ENCODE data around the gene ZNF280B. TPM values are rescaled to one million over a fixed set of nuclear protein-coding genes. Genes with fewer than 3 reads are reported as not detected.

The ZNF280B gene
- total RNA-seq, 1 experiment from 2014 or later = 0.66 TPM

- no peaks in the 10 kb centered on the region for H3K36me3 ChIP-seq (ENCODE audit: low read depth, low read length)
- intact Hi-C loops (cut with micrococcal nuclease) = loop anchor here (5.0 to 10.0 kb wide), 3 partner anchors 113 to 493 kb away; no protein-coding TSS in a partner anchor
- H2AFZ ChIP-seq (ENCODE audit: low read length) = peak overlapping the region; percentile 50
- H3K79me2 ChIP-seq (ENCODE audit: low read length) = no peaks in the 10 kb centered on the region
- H3K9me2 ChIP-seq (replicated peaks; ENCODE audit: low read length) = no peaks in the 10 kb centered on the region
- ATAC-seq = peak; percentile 70
- DNase-seq = peak; percentile 79
- H3K27ac ChIP-seq (ENCODE audit: low read length) = no peak overlapping the region
- no peaks in the 10 kb centered on the region for H3F3A ChIP-seq (ENCODE audit: low read length, unreplicated experiment)
- no peak overlapping the region for H3K9ac ChIP-seq (ENCODE audit: low read length)
- H3K4me3 ChIP-seq (ENCODE audit: low read length) = no peak overlapping the region
- BruUV-seq (replicated peaks) = no TSS peak
- ChIA-PET CTCF (interaction anchor here (0.6 kb wide), 3 partner anchors 43 to 386 kb away, joined by 3 to 5 read pairs (median 3); no protein-coding TSS in a partner anchor), POLR2A (ENCODE audit: unreplicated experiment) (no interaction called here)
- no peak for TF ChIP-seq EZH2 (IDR thresholded peaks at IDR 0.05; ENCODE audit: low read length, unreplicated experiment)
- peak; percentile 74 for TF ChIP-seq CTCF (conservative IDR thresholded peaks at IDR 0.05; ENCODE audit: low read depth, low read length)
- H4K20me1 ChIP-seq (ENCODE audit: low read length) = no peaks in the 10 kb centered on the region
- H3K4me2 ChIP-seq (ENCODE audit: low read length) = peak overlapping the region; percentile 71
- no peaks in the 10 kb centered on the region; the same call in 1 of the 2 replicates for H3K9me3 ChIP-seq (ENCODE audit: low read length)
- no peaks in the 10 kb centered on the region for H3K27me3 ChIP-seq (ENCODE audit: low read length)
- no peaks in the 10 kb centered on the region for H3K4me1 ChIP-seq (ENCODE audit: insufficient read depth, low read length)
These were observed 44.5 kb downstream of the ZNF280B start for GRCh38 chr22:22463855-22464540.

GRCh38 chr22:22462813-22463567 lies 45.6 kb downstream of the ZNF280B start:
- Histone ChIP-seq H3K9ac (ENCODE audit: low read length) (no peak overlapping the region), H2AFZ (ENCODE audit: low read length) (no peak overlapping the region), H3K79me2 (ENCODE audit: low read length) (no peaks in the 10 kb centered on the region), H3K27me3 (ENCODE audit: low read length) (no peaks in the 10 kb centered on the region), H3F3A (ENCODE audit: low read length, unreplicated experiment) (no peaks in the 10 kb centered on the region), H3K4me3 (ENCODE audit: low read length) (no peak overlapping the region), H3K27ac (ENCODE audit: low read length) (no peak overlapping the region), H3K9me3 (ENCODE audit: low read length) (no peaks in the 10 kb centered on the region; the same call in 1 of the 2 replicates), H3K9me2 (replicated peaks; ENCODE audit: low read length) (no peaks in the 10 kb centered on the region), H3K36me3 (ENCODE audit: low read depth, low read length) (no peaks in the 10 kb centered on the region), H4K20me1 (ENCODE audit: low read length) (no peaks in the 10 kb centered on the region), H3K4me1 (ENCODE audit: insufficient read depth, low read length) (no peaks in the 10 kb centered on the region), H3K4me2 (ENCODE audit: low read length) (no peak overlapping the region)
- no TSS peak for BruUV-seq (replicated peaks)
- TF ChIP-seq EZH2phosphoT487 (IDR thresholded peaks at IDR 0.05; ENCODE audit: borderline replicate concordance, low read length) (no peak), EZH2 (IDR thresholded peaks at IDR 0.05; ENCODE audit: low read length, unreplicated experiment) (no peak), CTCF (conservative IDR thresholded peaks at IDR 0.05; ENCODE audit: low read depth, low read length) (peak; percentile 57)
- DNase-seq (peak; percentile 30), ATAC-seq (no peak)
- ChIA-PET CTCF (interaction anchor here (0.6 kb wide), 1 partner anchor 28 kb away, joined by 6 read pairs; no protein-coding TSS in a partner anchor), POLR2A (ENCODE audit: unreplicated experiment) (no interaction called here)
- intact Hi-C loops (cut with micrococcal nuclease) = loop anchor here (5.0 to 10.0 kb wide), 3 partner anchors 114 to 494 kb away; no protein-coding TSS in a partner anchor
